Ovary (tissue), 3 donors: ENCODE results near the gene ATP6V0A4.

Experiments used
- EP300 ChIP-seq: sonication (generic); formaldehyde crosslinking; IDR thresholded peaks from one replicate; pipeline ENCODE4 v1.6.1; 2017; ENCODE audit warnings: antibody characterized with exemption
- TF ChIP-seq, protein P1 (sequence below), 3 donors: fragments of 450-650 bp in 2 of 3; fragments of 200-600 bp in 1 of 3; IDR thresholded peaks; one replicate each; pipeline versions ENCODE4 v1.5.1 to v1.8.0; 2016 to 2022; ENCODE audit warnings: antibody characterized with exemption in 3 of 3, mild to moderate bottlenecking in 1 of 3
- donor health status: DM: no; HTN: no; CAD: no.

DNA sequence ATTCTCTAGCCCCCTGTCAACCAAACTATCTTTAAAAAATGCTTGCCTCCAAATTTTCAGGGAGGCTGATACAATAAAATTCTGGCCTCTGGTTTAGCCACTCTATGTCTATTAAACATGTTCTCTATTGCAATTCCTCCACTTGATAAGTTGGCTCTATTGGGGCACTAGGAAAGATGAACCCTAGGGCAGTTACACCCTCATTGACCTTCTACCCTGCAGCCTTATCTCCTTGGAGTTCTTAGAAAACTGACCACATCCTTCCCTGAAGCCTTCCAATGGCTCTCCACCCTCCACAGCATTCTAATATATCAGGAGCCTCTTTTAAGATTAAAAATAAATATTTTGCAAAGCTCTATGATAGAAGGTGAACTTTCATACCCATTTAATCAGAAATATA lies 127.4 kb downstream of the ATP6V0A4 start:
- TF ChIP-seq, protein P1, sequence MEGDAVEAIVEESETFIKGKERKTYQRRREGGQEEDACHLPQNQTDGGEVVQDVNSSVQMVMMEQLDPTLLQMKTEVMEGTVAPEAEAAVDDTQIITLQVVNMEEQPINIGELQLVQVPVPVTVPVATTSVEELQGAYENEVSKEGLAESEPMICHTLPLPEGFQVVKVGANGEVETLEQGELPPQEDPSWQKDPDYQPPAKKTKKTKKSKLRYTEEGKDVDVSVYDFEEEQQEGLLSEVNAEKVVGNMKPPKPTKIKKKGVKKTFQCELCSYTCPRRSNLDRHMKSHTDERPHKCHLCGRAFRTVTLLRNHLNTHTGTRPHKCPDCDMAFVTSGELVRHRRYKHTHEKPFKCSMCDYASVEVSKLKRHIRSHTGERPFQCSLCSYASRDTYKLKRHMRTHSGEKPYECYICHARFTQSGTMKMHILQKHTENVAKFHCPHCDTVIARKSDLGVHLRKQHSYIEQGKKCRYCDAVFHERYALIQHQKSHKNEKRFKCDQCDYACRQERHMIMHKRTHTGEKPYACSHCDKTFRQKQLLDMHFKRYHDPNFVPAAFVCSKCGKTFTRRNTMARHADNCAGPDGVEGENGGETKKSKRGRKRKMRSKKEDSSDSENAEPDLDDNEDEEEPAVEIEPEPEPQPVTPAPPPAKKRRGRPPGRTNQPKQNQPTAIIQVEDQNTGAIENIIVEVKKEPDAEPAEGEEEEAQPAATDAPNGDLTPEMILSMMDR (IDR thresholded peaks at IDR 0.05), result no peak
- TF ChIP-seq EP300, result no peak
